ENCODE data around the gene KLHL17. TPM values are rescaled to one million over a fixed set of nuclear protein-coding genes. Genes with fewer than 3 reads are reported as not detected.
"Not testable (repeated sequence)": the region's sequence is repeated elsewhere in the genome, so short reads cannot be mapped to it uniquely, and the experiment has no call there.

The KLHL17 gene
- total RNA-seq, 1 donor from 2014 or later: 2.6 TPM

DNA sequence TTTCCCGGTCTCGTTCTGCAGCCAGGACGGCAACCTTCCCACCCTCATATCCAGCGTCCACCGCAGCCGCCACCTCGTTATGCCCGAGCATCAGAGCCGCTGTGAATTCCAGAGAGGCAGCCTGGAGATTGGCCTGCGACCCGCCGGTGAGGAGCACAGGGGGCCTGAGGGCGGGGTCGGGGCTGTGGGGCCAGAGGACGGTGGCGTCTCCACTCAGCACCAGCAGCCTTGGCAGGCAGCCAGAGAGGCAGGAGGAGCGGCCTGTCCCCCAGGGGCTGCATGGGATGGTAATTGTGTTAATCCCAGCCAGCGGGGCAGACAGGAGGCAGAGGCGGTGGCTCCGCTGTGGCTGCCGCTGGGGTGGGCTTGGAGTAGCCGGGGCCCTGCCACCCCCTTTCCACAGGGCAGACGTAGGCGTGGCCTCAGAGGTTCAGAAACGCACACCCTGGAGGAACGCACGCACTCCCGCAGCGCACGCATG lies 24.6 kb upstream of the KLHL17 start:
- no peak for DNase-seq (ENCODE audit: low read depth in 2 of 2)

DNA sequence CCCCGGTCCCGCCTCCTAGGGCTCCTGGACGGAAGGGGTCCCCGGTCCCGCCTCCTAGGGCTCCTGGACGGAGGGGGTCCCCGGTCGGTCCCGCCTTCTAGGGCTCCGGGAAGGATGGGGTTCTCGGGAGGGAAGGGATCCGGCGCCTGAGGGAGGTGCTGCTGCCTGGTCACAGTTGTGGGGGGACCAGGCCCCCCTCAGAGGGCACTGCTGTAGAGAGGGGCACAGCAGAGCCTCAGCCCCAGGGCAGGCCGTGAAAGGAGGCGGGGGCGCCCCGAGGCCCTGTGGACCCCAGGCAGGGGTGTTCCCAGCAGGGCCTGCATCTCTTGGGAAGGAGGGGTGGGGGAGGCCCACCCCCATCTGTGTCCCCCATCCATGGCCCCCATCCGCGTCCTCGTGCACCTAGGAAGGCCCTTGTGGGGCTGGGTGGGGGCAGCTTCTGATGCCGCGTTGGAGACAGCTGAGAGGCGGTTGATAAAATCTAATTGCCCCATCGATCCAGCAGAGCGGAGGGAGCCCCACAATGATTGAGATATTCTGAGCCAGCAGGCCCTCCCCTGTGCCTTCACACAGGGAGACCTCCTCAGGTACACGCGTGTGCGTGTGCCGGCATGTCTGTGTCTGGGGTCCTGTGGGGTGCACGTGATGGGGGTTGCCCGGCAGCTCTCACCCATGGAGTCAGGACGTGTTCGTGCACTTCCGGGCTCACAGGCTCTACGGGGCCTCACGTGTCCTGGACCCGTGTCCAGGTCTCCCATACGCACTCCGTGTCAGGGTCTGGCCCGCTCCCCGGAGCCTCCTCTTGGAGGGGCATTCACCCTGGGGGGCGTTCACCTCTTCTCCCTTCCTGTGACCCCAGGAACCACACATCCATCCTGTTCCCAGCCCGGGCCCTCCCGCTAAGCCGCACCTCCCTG lies 23.8 kb upstream of the KLHL17 start:
- no peak for DNase-seq (ENCODE audit: low read depth in 2 of 2)

DNA sequence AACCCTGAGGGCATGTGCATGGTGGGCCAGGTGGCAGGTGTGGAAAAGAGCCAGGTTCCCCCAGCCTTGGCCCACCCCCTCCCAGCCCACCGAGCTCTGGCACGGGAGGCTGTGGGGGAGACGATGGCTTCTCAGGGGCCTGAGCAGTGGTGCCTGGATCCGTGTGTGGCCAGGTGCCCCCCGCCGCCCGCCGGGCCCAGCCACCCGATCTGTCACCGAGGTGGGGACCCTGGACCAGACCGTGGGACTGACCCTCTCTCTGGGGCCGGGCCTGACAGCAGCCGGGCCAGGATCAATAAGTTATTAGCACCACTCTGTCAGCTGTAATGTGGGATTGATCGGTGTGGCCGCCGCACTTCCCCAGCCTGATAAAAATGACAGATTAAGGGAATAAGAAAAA lies 22.9 kb upstream of the KLHL17 start:
- DNase-seq (ENCODE audit: low read depth in 2 of 2): no peak

DNA sequence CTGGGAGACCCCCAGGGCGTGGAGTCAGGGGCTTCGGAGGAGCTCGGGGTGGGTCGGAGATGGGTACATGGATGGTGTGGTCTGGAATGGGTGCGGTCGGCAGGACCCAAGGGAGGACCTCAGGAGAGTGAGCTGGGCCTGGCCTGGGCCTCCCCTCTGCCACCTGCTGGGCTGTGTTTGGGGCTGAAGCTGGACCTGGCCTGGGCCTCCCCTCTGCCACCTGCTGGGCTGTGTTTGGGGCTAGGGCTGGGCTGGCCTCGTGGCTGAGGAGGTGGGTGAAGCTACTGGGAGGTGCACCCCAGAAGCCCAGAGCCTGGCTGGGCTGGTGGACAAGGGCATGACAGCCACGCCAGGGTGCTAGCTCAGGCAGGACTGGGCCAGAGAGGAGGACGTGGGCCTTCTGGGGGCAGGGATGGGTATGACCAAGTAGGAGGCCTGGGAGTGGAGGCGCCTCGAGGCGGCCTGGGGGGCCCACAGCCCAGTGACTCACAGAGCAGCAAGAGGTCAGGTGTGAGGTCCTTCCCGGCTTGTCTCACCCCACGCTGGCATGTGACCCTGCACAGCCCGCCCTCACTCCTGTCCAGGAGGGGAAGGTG lies 22.2 kb upstream of the KLHL17 start:
- peak in 1 of 2 donors; percentile 38 for DNase-seq (ENCODE audit: low read depth in 2 of 2)

DNA sequence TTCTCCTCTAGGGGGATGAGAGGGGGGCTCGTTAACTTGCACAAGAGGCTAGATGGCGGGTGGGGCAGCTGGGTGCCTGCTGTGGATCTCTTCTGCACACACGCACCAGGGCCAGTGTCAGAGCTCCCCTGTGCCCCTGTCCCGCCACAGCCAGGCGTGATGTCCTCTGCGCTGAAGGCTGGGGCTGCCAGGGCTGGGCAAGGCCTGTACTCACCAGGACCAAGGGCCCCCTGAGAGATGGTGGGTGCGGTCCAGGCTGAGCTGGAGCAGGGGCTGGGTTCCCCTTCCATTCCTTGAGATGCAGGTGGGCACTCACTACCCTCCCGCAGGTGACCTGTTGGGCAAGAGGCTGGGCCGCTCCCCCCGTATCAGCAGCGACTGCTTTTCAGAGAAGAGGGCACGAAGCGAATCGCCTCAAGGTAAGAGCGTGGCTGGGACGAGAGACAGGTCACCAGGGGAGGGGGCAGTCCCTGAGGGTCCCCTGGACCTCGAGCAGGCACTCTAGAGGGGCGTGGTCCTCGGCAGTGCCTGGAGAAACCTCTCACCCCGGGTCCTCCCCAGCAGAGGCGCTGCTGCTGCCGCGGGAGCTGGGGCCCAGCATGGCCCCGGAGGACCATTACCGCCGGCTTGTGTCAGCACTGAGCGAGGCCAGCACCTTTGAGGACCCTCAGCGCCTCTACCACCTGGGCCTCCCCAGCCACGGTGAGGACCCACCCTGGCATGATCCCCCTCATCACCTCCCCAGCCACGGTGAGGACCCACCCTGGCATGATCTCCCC lies 21.5 kb upstream of the KLHL17 start:
- DNase-seq (ENCODE audit: low read depth in 2 of 2): no peak

DNA sequence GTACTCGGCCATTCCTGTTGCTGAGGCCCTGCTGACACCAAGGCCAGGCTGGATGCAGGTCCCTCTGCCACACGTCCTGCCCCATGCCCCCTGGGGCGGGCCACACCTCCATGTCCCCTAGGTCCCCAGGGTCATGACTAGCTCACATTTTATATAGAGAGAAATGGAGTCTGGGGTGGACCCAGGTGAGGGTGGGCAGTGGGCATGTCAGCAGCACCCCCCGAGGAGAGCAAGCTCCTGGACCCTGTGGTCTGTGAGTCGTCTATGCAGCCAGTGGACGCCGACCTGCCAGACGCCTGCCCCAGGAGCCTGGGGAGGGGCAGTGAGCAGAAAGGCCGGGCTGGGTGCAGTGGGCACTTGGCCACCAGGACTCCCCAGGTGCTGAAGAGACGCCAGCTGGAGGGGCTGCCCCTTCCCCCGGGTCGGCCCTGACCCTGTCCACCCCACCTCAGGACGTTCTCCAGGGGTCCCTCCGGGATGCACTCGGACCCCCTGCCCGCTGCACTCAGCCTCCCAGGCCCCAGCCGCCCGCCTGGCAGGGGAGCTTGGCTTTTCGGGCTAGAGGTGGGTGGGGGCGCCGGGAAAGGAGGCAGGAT lies 20.8 kb upstream of the KLHL17 start:
- DNase-seq (ENCODE audit: low read depth in 2 of 2): no peak

DNA sequence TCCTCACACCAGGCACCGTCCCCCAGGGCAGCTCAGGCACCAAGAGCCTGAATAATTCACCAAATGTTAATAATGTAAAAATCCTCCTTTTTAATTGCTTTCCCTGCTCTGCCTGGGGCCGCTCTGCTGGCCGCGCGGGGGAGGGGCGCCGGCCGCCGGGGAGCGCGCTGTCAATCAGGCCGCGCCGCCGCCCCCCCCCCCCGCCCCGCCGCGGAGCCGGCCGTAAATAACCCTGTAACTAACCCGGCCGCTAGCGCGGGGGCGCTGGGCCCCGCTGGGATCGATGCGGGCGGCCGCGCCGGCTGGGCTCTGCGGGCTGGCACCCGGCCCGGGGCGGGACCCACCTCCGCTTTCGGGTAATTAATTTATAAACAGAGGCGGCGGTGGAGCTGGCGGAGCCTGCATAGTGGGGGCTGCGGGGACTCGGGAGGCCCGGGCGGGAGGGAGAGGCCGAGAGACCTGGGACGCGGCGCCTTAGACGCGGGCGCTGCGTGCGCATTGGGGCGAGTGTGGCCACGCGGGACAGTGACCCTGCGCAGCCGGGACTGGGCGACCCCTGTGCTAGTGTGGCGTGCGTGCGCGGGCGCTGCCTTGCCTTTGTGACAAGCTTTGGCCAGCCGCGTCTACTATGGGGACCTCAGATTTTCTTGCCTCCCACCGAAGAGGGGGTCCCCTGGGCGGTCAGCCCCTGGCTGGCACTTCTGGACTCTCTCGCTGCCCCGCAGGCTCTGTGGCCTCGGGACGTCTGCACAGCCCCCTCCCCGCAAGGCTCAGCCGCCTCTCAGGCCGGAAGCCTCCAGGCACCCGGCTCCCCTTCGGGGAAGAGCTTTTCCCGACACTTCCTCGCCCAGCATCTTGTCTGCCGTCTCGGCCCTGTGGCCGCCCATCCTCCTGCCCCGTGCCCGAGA lies 20.0 kb upstream of the KLHL17 start:
- DNase-seq (ENCODE audit: low read depth in 2 of 2): peak in 1 of 2 donors; percentile 43

DNA sequence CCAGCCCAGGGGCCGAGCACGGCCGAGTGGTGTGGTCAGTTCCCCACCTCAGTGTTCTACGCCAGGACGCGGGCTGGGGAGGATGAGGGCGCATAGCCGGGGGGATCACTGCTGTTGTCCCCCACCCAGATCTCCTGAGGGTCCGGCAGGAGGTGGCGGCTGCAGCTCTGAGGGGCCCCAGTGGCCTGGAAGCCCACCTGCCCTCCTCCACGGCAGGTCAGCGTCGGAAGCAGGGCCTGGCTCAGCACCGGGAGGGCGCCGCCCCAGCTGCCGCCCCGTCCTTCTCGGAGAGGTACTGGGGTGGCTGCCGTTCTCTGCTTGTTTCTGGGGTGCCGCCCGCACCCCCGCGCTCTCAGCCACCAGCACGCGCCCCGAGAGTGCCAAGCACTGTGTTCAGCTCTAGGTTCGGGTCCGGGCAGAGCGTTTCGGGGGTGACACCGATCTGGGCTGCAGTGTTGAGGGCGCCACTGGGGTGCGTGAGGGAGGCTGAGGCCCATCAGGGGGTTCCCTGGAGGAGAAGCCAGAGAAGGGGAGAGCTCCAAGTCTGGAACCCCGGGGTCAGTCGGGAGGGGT lies 19.3 kb upstream of the KLHL17 start:
- no peak for DNase-seq (ENCODE audit: low read depth in 2 of 2)

DNA sequence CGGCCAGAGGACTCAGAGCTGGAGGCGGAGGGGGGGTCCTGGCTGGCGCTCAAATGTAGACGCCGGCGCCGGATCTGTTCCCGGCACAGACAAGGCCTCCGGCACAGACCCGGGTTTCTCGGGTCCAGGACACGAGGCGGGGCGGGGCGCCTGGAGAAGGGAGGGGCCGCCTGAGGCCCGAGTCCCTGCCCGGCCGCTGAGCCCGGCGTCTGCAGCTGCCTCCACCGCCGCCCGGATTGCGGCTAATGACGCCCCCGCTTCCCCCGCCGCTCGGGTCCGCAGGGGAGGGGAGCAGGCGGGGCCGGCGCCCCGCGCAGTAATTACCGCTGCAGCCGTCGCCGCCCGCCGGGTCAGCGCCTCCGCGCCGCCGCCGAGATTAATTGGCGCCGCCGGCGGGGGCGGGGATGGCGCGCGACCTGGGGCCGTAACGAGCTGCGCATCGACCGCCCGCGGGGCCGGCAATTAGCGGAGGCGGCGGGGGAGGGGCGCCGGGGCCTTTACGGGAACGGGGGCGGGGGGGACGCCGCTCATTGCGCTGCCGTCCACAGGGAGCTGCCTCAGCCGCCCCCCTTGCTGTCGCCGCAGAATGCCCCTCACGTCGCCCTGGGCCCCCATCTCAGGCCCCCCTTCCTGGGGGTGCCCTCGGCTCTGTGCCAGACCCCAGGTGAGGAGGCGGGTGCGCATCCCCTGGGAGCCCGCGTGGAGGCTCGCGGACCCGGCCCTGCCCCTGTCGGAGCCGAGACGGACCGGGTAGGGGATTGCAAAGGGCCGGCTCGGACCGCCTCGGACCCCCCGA lies 18.6 kb upstream of the KLHL17 start:
- peak in 1 of 2 donors; percentile 29 for DNase-seq (ENCODE audit: low read depth in 2 of 2)

DNA sequence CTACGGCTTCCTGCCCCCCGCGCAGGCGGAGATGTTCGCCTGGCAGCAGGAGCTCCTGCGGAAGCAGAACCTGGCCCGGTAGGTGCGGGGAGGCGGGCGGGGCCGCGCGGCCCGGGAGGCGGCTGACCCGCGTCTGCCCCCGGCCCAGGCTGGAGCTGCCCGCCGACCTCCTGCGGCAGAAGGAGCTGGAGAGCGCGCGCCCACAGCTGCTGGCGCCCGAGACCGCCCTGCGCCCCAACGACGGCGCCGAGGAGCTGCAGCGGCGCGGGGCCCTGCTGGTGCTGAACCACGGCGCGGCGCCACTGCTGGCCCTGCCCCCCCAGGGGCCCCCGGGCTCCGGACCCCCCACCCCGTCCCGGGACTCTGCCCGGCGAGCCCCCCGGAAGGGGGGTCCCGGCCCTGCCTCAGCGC lies 18.0 kb upstream of the KLHL17 start:
- DNase-seq (ENCODE audit: low read depth in 2 of 2): no peak

DNA sequence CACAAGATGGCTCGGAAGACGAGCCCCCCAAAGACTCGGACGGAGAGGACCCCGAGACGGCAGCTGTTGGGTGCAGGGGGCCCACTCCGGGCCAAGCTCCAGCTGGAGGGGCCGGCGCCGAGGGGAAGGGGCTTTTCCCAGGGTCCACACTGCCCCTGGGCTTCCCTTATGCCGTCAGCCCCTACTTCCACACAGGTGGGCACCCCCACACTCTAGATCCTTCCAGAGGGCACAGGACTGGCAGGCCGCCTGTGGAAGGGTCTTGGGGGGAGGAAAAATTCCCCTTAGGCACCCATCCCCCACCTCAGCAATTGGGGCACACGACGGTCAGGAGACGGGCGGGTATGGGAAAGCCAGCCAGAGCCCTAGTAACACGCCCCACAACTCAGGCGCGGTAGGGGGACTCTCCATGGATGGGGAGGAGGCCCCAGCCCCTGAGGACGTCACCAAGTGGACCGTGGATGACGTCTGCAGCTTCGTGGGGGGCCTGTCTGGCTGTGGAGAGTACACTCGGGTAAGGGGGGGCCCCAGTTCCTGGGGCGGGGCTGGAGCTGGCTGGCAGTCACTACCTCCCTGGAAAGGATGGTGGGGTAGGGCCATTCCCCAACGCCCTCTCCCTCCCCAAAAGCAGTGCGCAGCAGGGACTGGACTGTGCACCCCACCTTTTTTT lies 17.4 kb upstream of the KLHL17 start:
- DNase-seq (ENCODE audit: low read depth in 2 of 2): no peak

DNA sequence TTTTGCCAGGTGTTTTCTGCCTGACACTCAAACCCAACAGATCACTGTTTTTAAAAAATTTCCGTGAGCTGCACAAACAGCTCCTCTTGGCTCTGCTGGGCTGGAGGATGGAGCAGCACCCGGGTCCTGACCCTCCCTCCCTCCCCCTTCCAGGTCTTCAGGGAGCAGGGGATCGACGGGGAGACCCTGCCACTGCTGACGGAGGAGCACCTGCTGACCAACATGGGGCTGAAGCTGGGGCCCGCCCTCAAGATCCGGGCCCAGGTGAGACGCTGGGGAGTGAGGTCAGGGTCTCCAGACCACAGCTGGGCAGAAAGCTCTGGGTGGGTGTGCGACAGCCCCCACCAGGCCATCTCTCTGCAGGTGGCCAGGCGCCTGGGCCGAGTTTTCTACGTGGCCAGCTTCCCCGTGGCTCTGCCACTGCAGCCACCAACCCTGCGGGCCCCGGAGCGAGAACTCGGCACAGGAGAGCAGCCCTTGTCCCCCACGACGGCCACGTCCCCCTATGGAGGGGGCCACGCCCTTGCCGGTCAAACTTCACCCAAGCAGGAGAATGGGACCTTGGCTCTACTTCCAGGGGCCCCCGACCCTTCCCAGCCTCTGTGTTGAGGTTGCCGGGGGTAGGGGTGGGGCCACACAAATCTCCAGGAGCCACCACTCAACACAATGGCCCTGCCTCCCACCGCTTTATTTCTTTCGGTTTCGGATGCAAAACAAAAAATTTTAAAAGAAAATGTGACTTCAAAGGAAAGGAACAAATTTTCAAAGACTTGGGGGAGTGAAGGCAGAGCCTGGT lies 16.6 kb upstream of the KLHL17 start:
- no peak for DNase-seq (ENCODE audit: low read depth in 2 of 2)

DNA sequence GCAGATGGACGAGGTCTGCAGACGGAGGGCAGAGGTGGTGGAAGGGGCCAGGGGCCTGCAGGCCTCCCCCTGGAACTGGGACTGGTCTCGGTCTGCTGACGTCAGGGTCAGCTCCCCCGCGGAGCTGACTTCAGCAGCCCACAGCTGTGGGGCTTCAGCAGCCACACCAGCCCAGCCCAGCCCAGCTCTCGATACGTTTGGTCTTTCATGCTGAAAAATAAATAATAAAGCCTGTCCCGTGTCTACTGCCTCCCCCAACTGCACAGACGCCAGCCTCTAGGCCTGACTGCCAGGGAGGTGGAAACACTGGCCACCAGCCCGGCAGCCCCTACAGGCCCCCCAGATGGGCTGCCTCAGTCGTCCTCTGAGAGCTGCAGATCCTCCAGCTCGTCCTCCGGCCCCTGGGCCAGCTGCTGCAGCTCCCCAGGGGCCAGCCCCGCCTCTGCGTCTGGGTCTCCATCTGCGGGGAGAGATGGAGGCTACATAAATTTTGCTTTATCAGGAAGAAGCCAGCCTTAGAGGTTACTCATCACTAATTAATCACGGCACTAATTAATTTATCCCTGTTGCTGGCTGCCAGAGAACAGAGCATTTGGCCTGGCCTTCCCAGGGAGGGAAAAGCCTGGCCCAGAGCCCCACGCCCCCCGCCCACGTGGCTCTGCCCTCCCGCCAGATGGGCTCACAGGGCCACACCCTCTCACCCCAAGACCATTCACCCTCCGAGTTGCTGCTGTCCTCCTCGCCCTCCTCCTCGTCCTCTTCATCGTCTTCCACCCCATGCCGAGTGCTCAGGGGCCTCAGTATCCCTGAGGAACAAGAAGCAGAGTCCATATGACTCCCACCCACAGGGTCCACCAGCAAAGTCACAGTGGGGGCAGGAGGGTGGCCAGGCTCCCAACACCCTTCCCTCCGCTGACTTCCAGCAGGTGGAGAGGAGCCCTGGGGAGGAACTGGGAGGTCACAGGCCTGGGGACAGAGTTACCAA lies 15.8 kb upstream of the KLHL17 start:
- no peak for DNase-seq (ENCODE audit: low read depth in 2 of 2)

DNA sequence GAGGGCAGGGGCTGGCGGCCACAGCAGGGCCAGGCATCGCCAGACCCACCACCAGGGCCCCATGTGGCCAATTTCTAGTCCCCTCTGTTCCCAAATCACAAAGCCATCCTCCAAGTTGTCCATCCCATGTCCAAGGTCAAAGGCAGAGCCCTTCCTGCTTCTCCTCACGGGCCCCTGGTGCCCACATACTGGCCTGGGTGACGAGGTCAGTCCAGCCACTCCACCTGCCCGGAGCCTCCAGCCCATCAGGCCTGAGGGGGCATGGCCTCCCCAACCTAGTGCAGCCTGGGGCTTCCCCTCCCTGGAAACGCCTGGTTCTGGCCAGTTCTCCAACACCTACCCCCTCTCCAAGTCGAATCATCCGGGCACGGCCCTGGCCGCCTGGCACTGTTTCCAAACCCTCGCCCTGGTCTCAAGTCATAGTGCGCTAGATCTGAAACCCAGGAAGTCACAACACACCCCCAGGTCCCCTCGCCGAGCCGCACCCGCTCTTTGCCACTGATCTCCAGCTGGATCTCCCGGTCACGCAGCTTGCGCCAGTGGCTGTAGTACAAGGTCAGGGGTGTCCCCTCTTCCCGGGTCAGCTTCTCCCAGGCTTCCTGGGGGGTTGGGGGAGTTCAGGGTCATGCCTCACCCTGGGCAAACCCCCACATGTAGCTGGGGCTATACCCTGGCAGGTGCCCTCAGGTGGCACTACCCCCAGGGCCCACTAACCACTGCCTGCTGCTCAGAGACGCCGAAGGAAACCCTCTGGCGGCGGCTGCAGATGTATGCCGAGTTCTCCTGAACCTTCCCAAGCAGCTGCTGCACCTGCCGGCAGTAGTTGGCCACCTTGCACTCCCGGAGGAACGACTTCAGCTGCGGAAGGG lies 14.5 kb upstream of the KLHL17 start:
- DNase-seq (ENCODE audit: low read depth in 2 of 2): no peak

DNA sequence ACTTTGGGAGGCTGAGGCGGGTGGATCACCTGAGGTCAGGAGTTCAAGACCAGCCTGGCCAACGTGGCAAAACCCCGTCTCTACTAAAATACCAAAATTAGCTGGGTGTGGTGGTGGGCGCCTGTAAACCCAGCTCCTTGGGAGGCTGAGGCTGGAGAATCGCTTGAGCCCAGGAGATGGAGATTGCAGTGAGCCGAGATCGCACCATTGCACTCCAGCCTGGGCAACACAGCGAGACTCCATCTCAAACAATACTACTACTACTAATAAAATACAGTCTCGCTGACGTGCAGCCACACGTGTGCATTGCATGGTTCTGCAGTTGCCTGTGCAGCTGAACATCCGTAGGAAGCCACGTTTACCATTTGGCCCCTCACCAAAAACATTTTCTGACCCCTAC lies 13.6 kb upstream of the KLHL17 start:
- not testable (repeated sequence) for DNase-seq (ENCODE audit: low read depth in 2 of 2)

DNA sequence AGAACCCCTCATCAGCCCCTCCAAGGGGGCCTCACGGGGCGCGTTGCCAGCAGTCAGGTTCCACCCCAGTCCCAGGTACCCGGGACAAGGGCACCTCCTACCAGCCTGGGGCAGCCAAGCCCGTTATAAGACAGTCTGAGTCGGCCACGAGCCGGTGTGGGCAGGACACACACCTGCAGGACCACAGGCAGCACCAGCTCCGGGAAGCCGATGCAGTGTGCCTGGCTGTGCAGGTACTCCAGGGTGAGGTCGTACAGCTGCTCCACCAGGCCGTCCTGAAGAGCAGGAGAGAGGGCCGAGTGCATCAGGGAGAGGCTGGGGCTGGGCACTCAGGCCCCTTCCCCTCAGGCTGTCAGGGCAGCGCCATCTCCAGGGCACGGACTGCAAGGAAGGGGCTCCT lies 12.4 kb upstream of the KLHL17 start:
- DNase-seq (ENCODE audit: low read depth in 2 of 2): no peak
